ENCODE results near the gene ACLY. TPM values are rescaled to one million over a fixed set of nuclear protein-coding genes. Genes with fewer than 3 reads are reported as not detected.

ACLY gene
- total and polyA plus RNA-seq, 2 of the 13 experiments (the other 11 are each of a cell fraction or from before 2014, with no cell fraction given): 111 to 218 TPM

DNA sequence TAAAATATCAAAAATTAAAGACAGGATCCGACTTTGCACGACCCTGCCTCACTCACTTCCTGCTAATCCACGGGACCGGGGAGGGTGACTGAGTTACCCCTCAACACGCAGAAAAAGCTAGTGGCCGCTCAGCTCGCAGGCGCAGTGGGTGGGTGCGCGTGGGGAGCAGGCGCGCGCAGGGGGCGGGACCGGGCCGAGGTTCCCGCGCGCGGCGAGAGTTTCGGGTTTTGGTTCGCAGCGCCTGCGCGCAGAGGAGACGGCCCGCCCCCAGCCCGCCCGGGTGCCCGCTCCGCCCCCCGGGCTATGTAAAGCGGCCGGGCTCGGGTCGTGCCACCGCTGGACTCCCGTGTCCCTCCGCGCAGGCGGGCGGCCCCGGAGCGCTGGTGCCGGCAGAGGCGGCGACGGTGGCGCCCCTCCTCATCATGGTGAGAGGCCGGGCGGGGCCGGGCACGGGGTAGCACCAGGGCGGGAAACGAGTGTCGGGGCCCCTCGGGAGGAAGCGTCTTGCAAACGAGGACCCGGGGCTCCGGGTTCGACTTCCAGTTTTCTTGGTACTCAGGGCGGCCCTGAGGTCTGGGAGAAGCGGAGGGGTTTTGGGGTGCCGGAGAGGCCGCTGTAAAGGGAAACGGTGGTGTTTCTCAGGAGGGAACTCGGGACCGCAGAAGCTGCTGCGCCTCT lies 47.9 kb upstream of the ACLY start, which contains the start of gene CNP (continued):
- TF ChIP-seq ZNF646 (CRISPR knock-in tag; IDR thresholded peaks at IDR 0.05): no peak
- TF ChIP-seq ZNF577 (CRISPR knock-in tag; IDR thresholded peaks at IDR 0.05; ENCODE audit: borderline replicate concordance, low read depth): no peak
- peak; percentile 6; the same call in 1 of the 2 replicates for TF ChIP-seq HCFC1 (IDR thresholded peaks at IDR 0.05; ENCODE audit: low read depth, low read length)
- TF ChIP-seq KMT2B (CRISPR knock-in tag; IDR thresholded peaks at IDR 0.05): peak; percentile 52; the same call in 1 of the 2 replicates
- TF ChIP-seq SYNCRIP (IDR thresholded peaks at IDR 0.05; ENCODE audit: insufficient read depth, low read depth, low read length): no peak
- peak; percentile 95 for TF ChIP-seq SPEN (CRISPR knock-in tag; IDR thresholded peaks at IDR 0.05; ENCODE audit: low read depth)
- TF ChIP-seq, protein P1, sequence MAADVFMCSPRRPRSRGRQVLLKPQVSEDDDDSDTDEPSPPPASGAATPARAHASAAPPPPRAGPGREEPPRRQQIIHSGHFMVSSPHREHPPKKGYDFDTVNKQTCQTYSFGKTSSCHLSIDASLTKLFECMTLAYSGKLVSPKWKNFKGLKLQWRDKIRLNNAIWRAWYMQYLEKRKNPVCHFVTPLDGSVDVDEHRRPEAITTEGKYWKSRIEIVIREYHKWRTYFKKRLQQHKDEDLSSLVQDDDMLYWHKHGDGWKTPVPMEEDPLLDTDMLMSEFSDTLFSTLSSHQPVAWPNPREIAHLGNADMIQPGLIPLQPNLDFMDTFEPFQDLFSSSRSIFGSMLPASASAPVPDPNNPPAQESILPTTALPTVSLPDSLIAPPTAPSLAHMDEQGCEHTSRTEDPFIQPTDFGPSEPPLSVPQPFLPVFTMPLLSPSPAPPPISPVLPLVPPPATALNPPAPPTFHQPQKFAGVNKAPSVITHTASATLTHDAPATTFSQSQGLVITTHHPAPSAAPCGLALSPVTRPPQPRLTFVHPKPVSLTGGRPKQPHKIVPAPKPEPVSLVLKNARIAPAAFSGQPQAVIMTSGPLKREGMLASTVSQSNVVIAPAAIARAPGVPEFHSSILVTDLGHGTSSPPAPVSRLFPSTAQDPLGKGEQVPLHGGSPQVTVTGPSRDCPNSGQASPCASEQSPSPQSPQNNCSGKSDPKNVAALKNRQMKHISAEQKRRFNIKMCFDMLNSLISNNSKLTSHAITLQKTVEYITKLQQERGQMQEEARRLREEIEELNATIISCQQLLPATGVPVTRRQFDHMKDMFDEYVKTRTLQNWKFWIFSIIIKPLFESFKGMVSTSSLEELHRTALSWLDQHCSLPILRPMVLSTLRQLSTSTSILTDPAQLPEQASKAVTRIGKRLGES (CRISPR knock-in tag; IDR thresholded peaks at IDR 0.05; ENCODE audit: borderline replicate concordance): no peak
- peak; percentile 70; the same call in 1 of the 2 replicates for TF ChIP-seq CENPT (CRISPR knock-in tag; IDR thresholded peaks at IDR 0.05; ENCODE audit: low read depth)
- TF ChIP-seq ZNF839 (CRISPR knock-in tag; IDR thresholded peaks at IDR 0.05; ENCODE audit: borderline replicate concordance): no peak
- no peak for TF ChIP-seq LCORL (IDR thresholded peaks at IDR 0.05)
- no peak for TF ChIP-seq LCORL (CRISPR knock-in tag; IDR thresholded peaks at IDR 0.05)
- TF ChIP-seq CREB1 (IDR thresholded peaks at IDR 0.05): no peak
- TF ChIP-seq CREB1 (CRISPR knock-in tag; IDR thresholded peaks at IDR 0.05): no peak
- peak; percentile 36; the same call in 1 of the 2 replicates for TF ChIP-seq ZSCAN31 (CRISPR knock-in tag; IDR thresholded peaks at IDR 0.05; ENCODE audit: low read depth)
- TF ChIP-seq, protein P2, sequence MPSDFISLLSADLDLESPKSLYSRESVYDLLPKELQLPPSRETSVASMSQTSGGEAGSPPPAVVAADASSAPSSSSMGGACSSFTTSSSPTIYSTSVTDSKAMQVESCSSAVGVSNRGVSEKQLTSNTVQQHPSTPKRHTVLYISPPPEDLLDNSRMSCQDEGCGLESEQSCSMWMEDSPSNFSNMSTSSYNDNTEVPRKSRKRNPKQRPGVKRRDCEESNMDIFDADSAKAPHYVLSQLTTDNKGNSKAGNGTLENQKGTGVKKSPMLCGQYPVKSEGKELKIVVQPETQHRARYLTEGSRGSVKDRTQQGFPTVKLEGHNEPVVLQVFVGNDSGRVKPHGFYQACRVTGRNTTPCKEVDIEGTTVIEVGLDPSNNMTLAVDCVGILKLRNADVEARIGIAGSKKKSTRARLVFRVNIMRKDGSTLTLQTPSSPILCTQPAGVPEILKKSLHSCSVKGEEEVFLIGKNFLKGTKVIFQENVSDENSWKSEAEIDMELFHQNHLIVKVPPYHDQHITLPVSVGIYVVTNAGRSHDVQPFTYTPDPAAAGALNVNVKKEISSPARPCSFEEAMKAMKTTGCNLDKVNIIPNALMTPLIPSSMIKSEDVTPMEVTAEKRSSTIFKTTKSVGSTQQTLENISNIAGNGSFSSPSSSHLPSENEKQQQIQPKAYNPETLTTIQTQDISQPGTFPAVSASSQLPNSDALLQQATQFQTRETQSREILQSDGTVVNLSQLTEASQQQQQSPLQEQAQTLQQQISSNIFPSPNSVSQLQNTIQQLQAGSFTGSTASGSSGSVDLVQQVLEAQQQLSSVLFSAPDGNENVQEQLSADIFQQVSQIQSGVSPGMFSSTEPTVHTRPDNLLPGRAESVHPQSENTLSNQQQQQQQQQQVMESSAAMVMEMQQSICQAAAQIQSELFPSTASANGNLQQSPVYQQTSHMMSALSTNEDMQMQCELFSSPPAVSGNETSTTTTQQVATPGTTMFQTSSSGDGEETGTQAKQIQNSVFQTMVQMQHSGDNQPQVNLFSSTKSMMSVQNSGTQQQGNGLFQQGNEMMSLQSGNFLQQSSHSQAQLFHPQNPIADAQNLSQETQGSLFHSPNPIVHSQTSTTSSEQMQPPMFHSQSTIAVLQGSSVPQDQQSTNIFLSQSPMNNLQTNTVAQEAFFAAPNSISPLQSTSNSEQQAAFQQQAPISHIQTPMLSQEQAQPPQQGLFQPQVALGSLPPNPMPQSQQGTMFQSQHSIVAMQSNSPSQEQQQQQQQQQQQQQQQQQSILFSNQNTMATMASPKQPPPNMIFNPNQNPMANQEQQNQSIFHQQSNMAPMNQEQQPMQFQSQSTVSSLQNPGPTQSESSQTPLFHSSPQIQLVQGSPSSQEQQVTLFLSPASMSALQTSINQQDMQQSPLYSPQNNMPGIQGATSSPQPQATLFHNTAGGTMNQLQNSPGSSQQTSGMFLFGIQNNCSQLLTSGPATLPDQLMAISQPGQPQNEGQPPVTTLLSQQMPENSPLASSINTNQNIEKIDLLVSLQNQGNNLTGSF (CRISPR knock-in tag; IDR thresholded peaks at IDR 0.05): peak; percentile 67

All from HepG2 (cell line).